NOMO-1 (cell line): Measurements from ENCODE around the gene ZBP1.

Source experiments
- DNase-seq, 2 experiments: peaks; one replicate each; lab custom pipeline; 2025; ENCODE audit not compliant: unreplicated experiment in 2 of 2; lab: John Stamatoyannopoulos, UW

The ZBP1 gene

GRCh38 chr20:57619051-57619831 is 985 bp downstream of the ZBP1 start:
- peak; percentile 84 to 87 for DNase-seq

- no peak for DNase-seq
These were observed 1.5 kb downstream of the ZBP1 start for GRCh38 chr20:57618764-57619050.

GRCh38 chr20:57618091-57618763 is 2.0 kb downstream of the ZBP1 start:
- DNase-seq = no peak

GRCh38 chr20:57617079-57617795 is 3.0 kb downstream of the ZBP1 start:
- no peak for DNase-seq

GRCh38 chr20:57616143-57616951 is 3.9 kb downstream of the ZBP1 start:
- no peak for DNase-seq

GRCh38 chr20:57615445-57615811 is 4.8 kb downstream of the ZBP1 start:
- DNase-seq = no peak

GRCh38 chr20:57614490-57615444 is 5.5 kb downstream of the ZBP1 start:
- no peak for DNase-seq

GRCh38 chr20:57613481-57613921 is 6.7 kb downstream of the ZBP1 start:
- DNase-seq = no peak

- no peak for DNase-seq
These were observed 7.3 kb downstream of the ZBP1 start for GRCh38 chr20:57612916-57613315.

GRCh38 chr20:57612436-57612835 is 7.8 kb downstream of the ZBP1 start:
- no peak for DNase-seq

GRCh38 chr20:57611586-57612311 is 8.5 kb downstream of the ZBP1 start:
- no peak for DNase-seq

- no peak for DNase-seq
These were observed 9.8 kb downstream of the ZBP1 start for GRCh38 chr20:57610261-57610952.

- DNase-seq = no peak
These were observed 10.4 kb downstream of the ZBP1 start for GRCh38 chr20:57609842-57610167.

GRCh38 chr20:57609086-57609841 is 11.0 kb downstream of the ZBP1 start:
- DNase-seq = no peak

GRCh38 chr20:57608516-57608915 is 11.7 kb downstream of the ZBP1 start:
- DNase-seq = no peak

- DNase-seq = no peak
These were observed 14.3 kb downstream of the ZBP1 start for GRCh38 chr20:57605878-57606277.

- no peak for DNase-seq
These were observed 15.2 kb downstream of the ZBP1 start for GRCh38 chr20:57605045-57605444.

- DNase-seq = no peak
These were observed 17.1 kb downstream of the ZBP1 start for GRCh38 chr20:57603120-57603519.
